ENCODE results near the gene CTTNBP2NL.

DNA sequence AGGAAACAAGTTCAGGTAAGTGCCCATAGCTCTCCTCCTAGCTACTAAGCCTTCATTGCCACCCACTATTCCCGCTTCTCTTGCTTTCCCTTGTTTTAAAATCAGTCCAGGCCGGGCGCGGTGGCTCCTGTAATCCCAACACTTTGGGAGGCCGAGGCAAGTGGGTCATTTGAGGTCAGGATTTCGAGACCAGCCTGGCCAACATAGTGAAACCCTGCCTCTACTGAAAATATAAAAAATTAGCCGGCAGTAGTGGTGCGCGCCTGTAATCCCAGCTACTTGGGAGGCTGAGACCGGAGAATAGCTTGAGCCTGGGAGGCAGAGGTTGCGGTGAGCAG lies 4.4 kb upstream of the CTTNBP2NL start:
- TF ChIP-seq, protein P1, sequence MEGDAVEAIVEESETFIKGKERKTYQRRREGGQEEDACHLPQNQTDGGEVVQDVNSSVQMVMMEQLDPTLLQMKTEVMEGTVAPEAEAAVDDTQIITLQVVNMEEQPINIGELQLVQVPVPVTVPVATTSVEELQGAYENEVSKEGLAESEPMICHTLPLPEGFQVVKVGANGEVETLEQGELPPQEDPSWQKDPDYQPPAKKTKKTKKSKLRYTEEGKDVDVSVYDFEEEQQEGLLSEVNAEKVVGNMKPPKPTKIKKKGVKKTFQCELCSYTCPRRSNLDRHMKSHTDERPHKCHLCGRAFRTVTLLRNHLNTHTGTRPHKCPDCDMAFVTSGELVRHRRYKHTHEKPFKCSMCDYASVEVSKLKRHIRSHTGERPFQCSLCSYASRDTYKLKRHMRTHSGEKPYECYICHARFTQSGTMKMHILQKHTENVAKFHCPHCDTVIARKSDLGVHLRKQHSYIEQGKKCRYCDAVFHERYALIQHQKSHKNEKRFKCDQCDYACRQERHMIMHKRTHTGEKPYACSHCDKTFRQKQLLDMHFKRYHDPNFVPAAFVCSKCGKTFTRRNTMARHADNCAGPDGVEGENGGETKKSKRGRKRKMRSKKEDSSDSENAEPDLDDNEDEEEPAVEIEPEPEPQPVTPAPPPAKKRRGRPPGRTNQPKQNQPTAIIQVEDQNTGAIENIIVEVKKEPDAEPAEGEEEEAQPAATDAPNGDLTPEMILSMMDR (IDR thresholded peaks at IDR 0.05; ENCODE audit: low read depth, low read length, missing input control) = no peak
- TF ChIP-seq MAX (IDR thresholded peaks at IDR 0.05) (no peak), RXRA (IDR thresholded peaks at IDR 0.05) (no peak), EGR1 (IDR thresholded peaks at IDR 0.05; ENCODE audit: low read depth in 2 of 2) (no peak), SP1 (IDR thresholded peaks at IDR 0.05) (no peak), HNF4A (conservative IDR thresholded peaks at IDR 0.05) (no peak), REST (IDR thresholded peaks at IDR 0.05) (no peak), TAF1 (conservative IDR thresholded peaks at IDR 0.05) (no peak), RAD21 (IDR thresholded peaks at IDR 0.05) (no peak), JUND (IDR thresholded peaks at IDR 0.05) (no peak), YY1 (IDR thresholded peaks at IDR 0.05) (no peak), GABPA (IDR thresholded peaks at IDR 0.05 in 1 of 2, conservative IDR thresholded peaks at IDR 0.05 in 1 of 2) (no peak), ATF3 (IDR thresholded peaks at IDR 0.05) (no peak)
- TF ChIP-seq, protein P2, sequence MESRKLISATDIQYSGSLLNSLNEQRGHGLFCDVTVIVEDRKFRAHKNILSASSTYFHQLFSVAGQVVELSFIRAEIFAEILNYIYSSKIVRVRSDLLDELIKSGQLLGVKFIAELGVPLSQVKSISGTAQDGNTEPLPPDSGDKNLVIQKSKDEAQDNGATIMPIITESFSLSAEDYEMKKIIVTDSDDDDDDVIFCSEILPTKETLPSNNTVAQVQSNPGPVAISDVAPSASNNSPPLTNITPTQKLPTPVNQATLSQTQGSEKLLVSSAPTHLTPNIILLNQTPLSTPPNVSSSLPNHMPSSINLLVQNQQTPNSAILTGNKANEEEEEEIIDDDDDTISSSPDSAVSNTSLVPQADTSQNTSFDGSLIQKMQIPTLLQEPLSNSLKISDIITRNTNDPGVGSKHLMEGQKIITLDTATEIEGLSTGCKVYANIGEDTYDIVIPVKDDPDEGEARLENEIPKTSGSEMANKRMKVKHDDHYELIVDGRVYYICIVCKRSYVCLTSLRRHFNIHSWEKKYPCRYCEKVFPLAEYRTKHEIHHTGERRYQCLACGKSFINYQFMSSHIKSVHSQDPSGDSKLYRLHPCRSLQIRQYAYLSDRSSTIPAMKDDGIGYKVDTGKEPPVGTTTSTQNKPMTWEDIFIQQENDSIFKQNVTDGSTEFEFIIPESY (IDR thresholded peaks at IDR 0.05) = no peak
